Hepatocyte (in vitro differentiated cells): ENCODE data around the gene CYLD.

ENCODE experiments used
- EZH2 ChIP-seq: fragments of 200-600 bp; sonication (generic); IDR thresholded peaks from 2 replicates; pipeline ENCODE4 v1.6.1; 2016; ENCODE audit warnings: antibody characterized with exemption, mild to moderate bottlenecking, borderline replicate concordance
- EZH2phosphoT487 ChIP-seq: fragments of 200-600 bp; sonication (generic); IDR thresholded peaks from one replicate; pipeline ENCODE4 v1.6.1; 2018; ENCODE audit warnings: antibody characterized with exemption, mild to moderate bottlenecking, low read depth, moderate library complexity; ENCODE audit not compliant: unreplicated experiment, severe bottlenecking
- TF ChIP-seq, protein P1 (sequence below): fragments of 200-600 bp; sonication (generic); IDR thresholded peaks from 2 replicates; pipeline ENCODE4 v1.5.1; 2016; ENCODE audit warnings: antibody characterized with exemption, mild to moderate bottlenecking; ENCODE audit not compliant: poor library complexity

DNA sequence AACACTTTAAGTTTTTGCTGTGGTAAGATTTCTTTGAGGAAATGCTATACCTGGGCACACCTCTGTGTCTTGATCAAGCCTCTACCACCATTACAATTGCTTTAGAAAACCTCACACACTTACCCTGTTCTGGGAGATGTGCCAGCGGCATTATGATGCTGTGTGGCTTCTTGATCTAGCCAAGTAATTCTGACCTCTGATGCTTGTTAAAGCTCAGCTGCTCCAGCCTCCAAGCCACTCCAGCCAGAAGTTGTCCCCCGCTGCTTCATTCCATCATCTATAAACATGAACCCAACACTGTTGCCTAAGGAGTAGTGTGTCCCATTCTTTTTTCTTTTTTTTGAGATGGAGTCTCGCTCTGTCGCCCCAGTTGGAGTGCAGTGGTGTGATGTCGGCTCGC lies 60.1 kb downstream of the CYLD start:
- TF ChIP-seq, protein P1, sequence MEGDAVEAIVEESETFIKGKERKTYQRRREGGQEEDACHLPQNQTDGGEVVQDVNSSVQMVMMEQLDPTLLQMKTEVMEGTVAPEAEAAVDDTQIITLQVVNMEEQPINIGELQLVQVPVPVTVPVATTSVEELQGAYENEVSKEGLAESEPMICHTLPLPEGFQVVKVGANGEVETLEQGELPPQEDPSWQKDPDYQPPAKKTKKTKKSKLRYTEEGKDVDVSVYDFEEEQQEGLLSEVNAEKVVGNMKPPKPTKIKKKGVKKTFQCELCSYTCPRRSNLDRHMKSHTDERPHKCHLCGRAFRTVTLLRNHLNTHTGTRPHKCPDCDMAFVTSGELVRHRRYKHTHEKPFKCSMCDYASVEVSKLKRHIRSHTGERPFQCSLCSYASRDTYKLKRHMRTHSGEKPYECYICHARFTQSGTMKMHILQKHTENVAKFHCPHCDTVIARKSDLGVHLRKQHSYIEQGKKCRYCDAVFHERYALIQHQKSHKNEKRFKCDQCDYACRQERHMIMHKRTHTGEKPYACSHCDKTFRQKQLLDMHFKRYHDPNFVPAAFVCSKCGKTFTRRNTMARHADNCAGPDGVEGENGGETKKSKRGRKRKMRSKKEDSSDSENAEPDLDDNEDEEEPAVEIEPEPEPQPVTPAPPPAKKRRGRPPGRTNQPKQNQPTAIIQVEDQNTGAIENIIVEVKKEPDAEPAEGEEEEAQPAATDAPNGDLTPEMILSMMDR, result no peak
- no peak for TF ChIP-seq EZH2
- no peak for TF ChIP-seq EZH2phosphoT487
